ENCODE results near the gene TOR2A. TPM values are rescaled to one million over a fixed set of nuclear protein-coding genes. Genes with fewer than 3 reads are reported as not detected.

TOR2A gene
- total and polyA plus RNA-seq, 4 donors: 5.1 to 14.6 (median 11.8) TPM

- Histone ChIP-seq H3K4me1 (ENCODE audit: control insufficient read depth in 4 of 4, insufficient read depth in 4 of 4, low read length in 3 of 4) (peaks cover 0 to 6% (median 2%) of the 10 kb centered on the region in 4 donors), H3K27ac (ENCODE audit: low read depth in 1 of 2, low read length in 2 of 2) (peak overlapping the region in 1 of 2 donors; percentile 4)
Measured at GRCh38 chr9:127763918-127764384, 28.9 kb upstream of the TOR2A start.

GRCh38 chr9:127762111-127762676, 27.1 kb upstream of the TOR2A start:
- peaks cover 0 to 6% (median 2%) of the 10 kb centered on the region in 4 donors for H3K4me1 ChIP-seq (ENCODE audit: control insufficient read depth in 4 of 4, insufficient read depth in 4 of 4, low read length in 3 of 4)
- H3K9me3 ChIP-seq (ENCODE audit: control insufficient read depth in 4 of 4, low read length in 3 of 4): no peaks in the 10 kb centered on the region
- H3K9ac ChIP-seq (ENCODE audit: low read depth in 1 of 2, low read length in 2 of 2): no peak overlapping the region
- DNase-seq (ENCODE audit: low spot score): no peak
- H3K27ac ChIP-seq (ENCODE audit: low read depth in 1 of 2, low read length in 2 of 2): peak overlapping the region; percentile 3 to 30
- TF ChIP-seq SP1 (IDR thresholded peaks at IDR 0.05) (peak; percentile 10), RXRA (IDR thresholded peaks at IDR 0.05) (peak in 1 of 2 donors; percentile 27), MAX (IDR thresholded peaks at IDR 0.05) (peak; percentile 47), NR2F2 (IDR thresholded peaks at IDR 0.05) (peak; percentile 90), JUND (IDR thresholded peaks at IDR 0.05) (no peak), REST (IDR thresholded peaks at IDR 0.05) (no peak), RAD21 (IDR thresholded peaks at IDR 0.05) (peak in 1 of 2 donors; percentile 19)
- 43% methylated on average over 16 of the region's 16 CpGs for WGBS
- no peaks in the 10 kb centered on the region for H3K36me3 ChIP-seq (ENCODE audit: control insufficient read depth in 4 of 4, insufficient read depth in 3 of 4, low read depth in 1 of 4, low read length in 3 of 4)
- H3K4me3 ChIP-seq (ENCODE audit: low read depth in 1 of 3, low read length in 3 of 3): no peak overlapping the region
- no peaks in the 10 kb centered on the region for H3K27me3 ChIP-seq (ENCODE audit: control insufficient read depth in 4 of 4, insufficient read depth in 4 of 4, low read length in 3 of 4)

More at GRCh38 chr9:127763918-127764384, 28.9 kb upstream of the TOR2A start:
- Histone ChIP-seq H3K4me3 (ENCODE audit: low read depth in 1 of 3, low read length in 3 of 3) (no peak overlapping the region), H3K27me3 (ENCODE audit: control insufficient read depth in 4 of 4, insufficient read depth in 4 of 4, low read length in 3 of 4) (no peaks in the 10 kb centered on the region), H3K9ac (ENCODE audit: low read depth in 1 of 2, low read length in 2 of 2) (no peak overlapping the region), H3K36me3 (ENCODE audit: control insufficient read depth in 4 of 4, insufficient read depth in 3 of 4, low read depth in 1 of 4, low read length in 3 of 4) (no peaks in the 10 kb centered on the region), H3K9me3 (ENCODE audit: control insufficient read depth in 4 of 4, low read length in 3 of 4) (no peaks in the 10 kb centered on the region)
- TF ChIP-seq NR2F2 (IDR thresholded peaks at IDR 0.05) (peak; percentile 97), HNF4G (IDR thresholded peaks at IDR 0.05) (no peak), EGR1 (IDR thresholded peaks at IDR 0.05; ENCODE audit: low read depth in 2 of 2) (peak; percentile 61 to 68), MAX (IDR thresholded peaks at IDR 0.05) (peak; percentile 63), JUND (IDR thresholded peaks at IDR 0.05) (no peak), TAF1 (conservative IDR thresholded peaks at IDR 0.05) (no peak), REST (IDR thresholded peaks at IDR 0.05) (peak; percentile 22), SP1 (IDR thresholded peaks at IDR 0.05) (peak; percentile 61), RXRA (IDR thresholded peaks at IDR 0.05) (peak in 1 of 2 donors; percentile 26), RAD21 (IDR thresholded peaks at IDR 0.05) (peak; percentile 60 to 77)
- TF ChIP-seq, protein P1, sequence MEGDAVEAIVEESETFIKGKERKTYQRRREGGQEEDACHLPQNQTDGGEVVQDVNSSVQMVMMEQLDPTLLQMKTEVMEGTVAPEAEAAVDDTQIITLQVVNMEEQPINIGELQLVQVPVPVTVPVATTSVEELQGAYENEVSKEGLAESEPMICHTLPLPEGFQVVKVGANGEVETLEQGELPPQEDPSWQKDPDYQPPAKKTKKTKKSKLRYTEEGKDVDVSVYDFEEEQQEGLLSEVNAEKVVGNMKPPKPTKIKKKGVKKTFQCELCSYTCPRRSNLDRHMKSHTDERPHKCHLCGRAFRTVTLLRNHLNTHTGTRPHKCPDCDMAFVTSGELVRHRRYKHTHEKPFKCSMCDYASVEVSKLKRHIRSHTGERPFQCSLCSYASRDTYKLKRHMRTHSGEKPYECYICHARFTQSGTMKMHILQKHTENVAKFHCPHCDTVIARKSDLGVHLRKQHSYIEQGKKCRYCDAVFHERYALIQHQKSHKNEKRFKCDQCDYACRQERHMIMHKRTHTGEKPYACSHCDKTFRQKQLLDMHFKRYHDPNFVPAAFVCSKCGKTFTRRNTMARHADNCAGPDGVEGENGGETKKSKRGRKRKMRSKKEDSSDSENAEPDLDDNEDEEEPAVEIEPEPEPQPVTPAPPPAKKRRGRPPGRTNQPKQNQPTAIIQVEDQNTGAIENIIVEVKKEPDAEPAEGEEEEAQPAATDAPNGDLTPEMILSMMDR (IDR thresholded peaks at IDR 0.05; ENCODE audit: low read depth, low read length, missing input control): peak; percentile 28
- WGBS: 37% methylated on average over 7 of the region's 7 CpGs
- DNase-seq (ENCODE audit: low spot score): no peak

Measured in liver (tissue), 9 donors.